Mammary epithelial cell (primary cell): ENCODE results near the gene ERVW-1.

Source experiments
- EZH2 ChIP-seq: IDR thresholded peaks from 2 replicates; pipeline ENCODE4 v1.6.1; 2012; ENCODE audit warnings: low read length, inconsistent platforms, borderline replicate concordance
- TF ChIP-seq, protein P1 (sequence below), 2 donors: IDR thresholded peaks in 1 of 2; conservative IDR thresholded peaks in 1 of 2; 2 replicates each; pipeline ENCODE4 v1.5.1; 2011 to 2012; ENCODE audit warnings: inconsistent platforms in 2 of 2, low read length in 2 of 2, mild to moderate bottlenecking in 2 of 2, control low read depth in 1 of 2, low read depth in 1 of 2; ENCODE audit not compliant: insufficient read depth in 1 of 2; ENCODE audit errors: extremely low read depth in 1 of 2

DNA sequence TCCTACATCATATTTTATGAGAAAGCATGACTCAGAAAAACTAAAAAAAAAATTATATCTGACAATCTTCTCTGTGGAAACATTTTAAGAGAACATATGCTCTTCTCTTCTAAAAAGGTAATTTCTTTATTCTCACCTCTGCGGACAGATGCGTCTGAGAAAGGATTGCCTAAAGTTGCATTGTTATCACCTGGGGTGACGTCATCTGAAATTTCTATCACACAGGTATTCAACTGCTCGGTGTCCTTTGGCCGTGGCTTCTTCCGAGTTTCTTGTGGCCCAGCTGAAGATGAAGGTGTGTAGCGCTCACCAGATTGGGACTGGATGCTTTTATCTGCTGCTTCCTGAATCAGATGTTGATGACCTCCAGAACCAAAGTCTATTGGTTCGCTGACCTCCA lies 44.7 kb downstream of the ERVW-1 start:
- no peak for TF ChIP-seq EZH2
- TF ChIP-seq, protein P1, sequence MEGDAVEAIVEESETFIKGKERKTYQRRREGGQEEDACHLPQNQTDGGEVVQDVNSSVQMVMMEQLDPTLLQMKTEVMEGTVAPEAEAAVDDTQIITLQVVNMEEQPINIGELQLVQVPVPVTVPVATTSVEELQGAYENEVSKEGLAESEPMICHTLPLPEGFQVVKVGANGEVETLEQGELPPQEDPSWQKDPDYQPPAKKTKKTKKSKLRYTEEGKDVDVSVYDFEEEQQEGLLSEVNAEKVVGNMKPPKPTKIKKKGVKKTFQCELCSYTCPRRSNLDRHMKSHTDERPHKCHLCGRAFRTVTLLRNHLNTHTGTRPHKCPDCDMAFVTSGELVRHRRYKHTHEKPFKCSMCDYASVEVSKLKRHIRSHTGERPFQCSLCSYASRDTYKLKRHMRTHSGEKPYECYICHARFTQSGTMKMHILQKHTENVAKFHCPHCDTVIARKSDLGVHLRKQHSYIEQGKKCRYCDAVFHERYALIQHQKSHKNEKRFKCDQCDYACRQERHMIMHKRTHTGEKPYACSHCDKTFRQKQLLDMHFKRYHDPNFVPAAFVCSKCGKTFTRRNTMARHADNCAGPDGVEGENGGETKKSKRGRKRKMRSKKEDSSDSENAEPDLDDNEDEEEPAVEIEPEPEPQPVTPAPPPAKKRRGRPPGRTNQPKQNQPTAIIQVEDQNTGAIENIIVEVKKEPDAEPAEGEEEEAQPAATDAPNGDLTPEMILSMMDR (conservative IDR thresholded peaks at IDR 0.05 in 1 of 2, IDR thresholded peaks at IDR 0.05 in 1 of 2; ENCODE audit: extremely low read depth in 1 of 2, insufficient read depth in 1 of 2, low read depth in 1 of 2, low read length in 2 of 2) = no peak
